ENCODE data around the gene TUB. TPM values are rescaled to one million over a fixed set of nuclear protein-coding genes. Genes with fewer than 3 reads are reported as not detected.

The TUB gene
- total RNA-seq, 2 donors from 2014 or later = 9.2 to 14.5 TPM

- H3K27me3 ChIP-seq (replicated peaks; ENCODE audit: insufficient read depth) = no peaks in the 10 kb centered on the region
- no peak overlapping the region for H3K4me3 ChIP-seq
- H3K9me3 ChIP-seq = no peaks in the 10 kb centered on the region
- TF ChIP-seq CTCF (IDR thresholded peaks at IDR 0.05) = no peak
- no peak for TF ChIP-seq POLR2A (IDR thresholded peaks at IDR 0.05)
- no peak for TF ChIP-seq POLR2AphosphoS5 (IDR thresholded peaks at IDR 0.05)
- H3K4me1 ChIP-seq (replicated peaks) = no peaks in the 10 kb centered on the region
- intact Hi-C loops (cut with DNase I) = loop anchor here (5.0 kb wide), 2 partner anchors 68 to 83 kb away; no protein-coding TSS in a partner anchor
- WGBS = 68% methylated on average over 17 of the region's 17 CpGs
- no peaks in the 10 kb centered on the region for H3K36me3 ChIP-seq
- no peak for DNase-seq (ENCODE audit: low spot score)
- no peak overlapping the region for H3K27ac ChIP-seq
Measured at GRCh38 chr11:8089791-8090510, 8.9 kb downstream of the TUB start.

GRCh38 chr11:8090756-8091155, 9.7 kb downstream of the TUB start:
- Histone ChIP-seq H3K9me3 (no peaks in the 10 kb centered on the region), H3K4me1 (replicated peaks) (no peaks in the 10 kb centered on the region), H3K27me3 (replicated peaks; ENCODE audit: insufficient read depth) (no peaks in the 10 kb centered on the region), H3K36me3 (no peaks in the 10 kb centered on the region), H3K4me3 (no peak overlapping the region), H3K27ac (no peak overlapping the region)
- WGBS = 54% methylated on average over 5 of the region's 5 CpGs
- intact Hi-C loops (cut with DNase I) = loop anchor here (5.0 kb wide), 1 partner anchor 83 kb away; no protein-coding TSS in a partner anchor
- DNase-seq (ENCODE audit: low spot score) = no peak
- TF ChIP-seq POLR2A (IDR thresholded peaks at IDR 0.05) = no peak
- peak in 3 of 4 experiments; percentile 26 to 42 (median 37) for TF ChIP-seq CTCF (IDR thresholded peaks at IDR 0.05)

GRCh38 chr11:8091721-8092120, 10.7 kb downstream of the TUB start:
- intact Hi-C loops (cut with DNase I) = loop anchor here (5.0 kb wide), 1 partner anchor 84 kb away; no protein-coding TSS in a partner anchor
- TF ChIP-seq POLR2AphosphoS5 (IDR thresholded peaks at IDR 0.05) (no peak), CTCF (IDR thresholded peaks at IDR 0.05) (no peak), POLR2A (IDR thresholded peaks at IDR 0.05) (no peak)
- no peaks in the 10 kb centered on the region for H3K9me3 ChIP-seq
- no peaks in the 10 kb centered on the region for H3K4me1 ChIP-seq (replicated peaks)
- WGBS = 77% methylated on average over 5 of the region's 5 CpGs
- DNase-seq (ENCODE audit: low spot score) = no peak
- no peak overlapping the region for H3K27ac ChIP-seq
- H3K36me3 ChIP-seq = no peaks in the 10 kb centered on the region
- H3K4me3 ChIP-seq = no peak overlapping the region
- no peaks in the 10 kb centered on the region for H3K27me3 ChIP-seq (replicated peaks; ENCODE audit: insufficient read depth)

- Histone ChIP-seq H3K4me3 (no peak overlapping the region), H3K27ac (no peak overlapping the region), H3K27me3 (replicated peaks; ENCODE audit: insufficient read depth) (no peaks in the 10 kb centered on the region), H3K4me1 (replicated peaks) (no peaks in the 10 kb centered on the region), H3K9me3 (no peaks in the 10 kb centered on the region), H3K36me3 (no peaks in the 10 kb centered on the region)
- DNase-seq (ENCODE audit: low spot score) = peak; percentile 43
- TF ChIP-seq POLR2AphosphoS5 (IDR thresholded peaks at IDR 0.05) (no peak), POLR2A (IDR thresholded peaks at IDR 0.05) (no peak), CTCF (IDR thresholded peaks at IDR 0.05) (peak in 3 of 4 experiments; percentile 32 to 62 (median 48))
- intact Hi-C loops (cut with DNase I) = loop anchor here (5.0 kb wide), 1 partner anchor 86 kb away; no protein-coding TSS in a partner anchor
- WGBS = 43% methylated on average over 11 of the region's 11 CpGs
Measured at GRCh38 chr11:8092587-8093424, 11.8 kb downstream of the TUB start.

Data from prostate gland (tissue), 2 donors.